ENCODE results near the gene GPR151.
"Not testable (repeated sequence)": the region's sequence is repeated elsewhere in the genome, so short reads cannot be mapped to it uniquely, and the experiment has no call there.

The GPR151 gene

GRCh38 chr5:146516151-146516475 is at the start of gene GPR151:
Gene GPR151, minus strand, starts transcription at chr5:146516190. Its CDS starts 77 bp downstream, at chr5:146516113.
- no peak for DNase-seq (ENCODE audit: low spot score)

GRCh38 chr5:146564007-146564762 is 48.2 kb upstream of the GPR151 start:
- no peak for DNase-seq (ENCODE audit: low spot score)

GRCh38 chr5:146562461-146562860 is 46.5 kb upstream of the GPR151 start:
- no peak for DNase-seq (ENCODE audit: low spot score)

GRCh38 chr5:146561711-146562110 is 45.7 kb upstream of the GPR151 start:
- DNase-seq (ENCODE audit: low spot score): no peak

- no peak for DNase-seq (ENCODE audit: low spot score)
These were observed 44.3 kb upstream of the GPR151 start for GRCh38 chr5:146560205-146560812.

GRCh38 chr5:146556884-146557283 is 40.9 kb upstream of the GPR151 start:
- DNase-seq (ENCODE audit: low spot score): not testable (repeated sequence)

GRCh38 chr5:146553446-146553845 is 37.5 kb upstream of the GPR151 start:
- no peak for DNase-seq (ENCODE audit: low spot score)

GRCh38 chr5:146549615-146550014 is 33.6 kb upstream of the GPR151 start:
- DNase-seq (ENCODE audit: low spot score): no peak

GRCh38 chr5:146548781-146549449 is 32.9 kb upstream of the GPR151 start:
- DNase-seq (ENCODE audit: low spot score): no peak

- no peak for DNase-seq (ENCODE audit: low spot score)
These were observed 28.2 kb upstream of the GPR151 start for GRCh38 chr5:146544232-146544631.

GRCh38 chr5:146541958-146542849 is 26.2 kb upstream of the GPR151 start:
- peak; percentile 66 for DNase-seq (ENCODE audit: low spot score)

- no peak for DNase-seq (ENCODE audit: low spot score)
These were observed 24.4 kb upstream of the GPR151 start for GRCh38 chr5:146540414-146540813.

- DNase-seq (ENCODE audit: low spot score): no peak
These were observed 24.0 kb upstream of the GPR151 start for GRCh38 chr5:146539973-146540372.

- DNase-seq (ENCODE audit: low spot score): no peak
These were observed 22.4 kb upstream of the GPR151 start for GRCh38 chr5:146538432-146538831.

- DNase-seq (ENCODE audit: low spot score): no peak
These were observed 17.9 kb upstream of the GPR151 start for GRCh38 chr5:146533882-146534281.

- peak; percentile 76 for DNase-seq (ENCODE audit: low spot score)
These were observed 17.4 kb upstream of the GPR151 start for GRCh38 chr5:146533260-146533857.

- no peak for DNase-seq (ENCODE audit: low spot score)
These were observed 14.0 kb upstream of the GPR151 start for GRCh38 chr5:146529984-146530383.

- no peak for DNase-seq (ENCODE audit: low spot score)
These were observed 12.2 kb upstream of the GPR151 start for GRCh38 chr5:146528236-146528635.

- no peak for DNase-seq (ENCODE audit: low spot score)
These were observed 11.8 kb upstream of the GPR151 start for GRCh38 chr5:146527785-146528184.

GRCh38 chr5:146523698-146524097 is 7.7 kb upstream of the GPR151 start:
- DNase-seq (ENCODE audit: low spot score): no peak

GRCh38 chr5:146521403-146522106 is 5.6 kb upstream of the GPR151 start:
- DNase-seq (ENCODE audit: low spot score): no peak

Measured in CD4-positive, alpha-beta T cell treated with Interleukin-2 at 100 ng/mL for 4 hours (primary cell).